CD4-positive, CD25-positive, alpha-beta regulatory T cell (primary cell): ENCODE data around the gene FKBP5. TPM values are rescaled to one million over a fixed set of nuclear protein-coding genes. Genes with fewer than 3 reads are reported as not detected.
"Not testable (repeated sequence)": the region's sequence is repeated elsewhere in the genome, so short reads cannot be mapped to it uniquely, and the experiment has no call there.

Experiments
- ATAC-seq, 2 donors: fragments of 150-1000 bp; cut with Tn5 transposase; one replicate each; pipeline ENCODE4 v1.10.0; 2021; ENCODE audit warnings: low read depth in 2 of 2, moderate number of reproducible peaks in 2 of 2, moderate library complexity in 1 of 2
- DNase-seq, 3 donors: peaks; one replicate each; pipeline versions ENCODE4 v3.0.0 to v3.0.0-alpha.2; 2012 to 2022; ENCODE audit warnings: mixed read lengths in 1 of 3
- H3K27ac ChIP-seq: one replicate; pipeline ENCODE4 v1.7.0; 2013; ENCODE audit warnings: mild to moderate bottlenecking, low read length; ENCODE audit not compliant: insufficient read depth, poor library complexity, severe bottlenecking
- H3K27me3 ChIP-seq: one replicate; pipeline ENCODE4 v1.7.0; 2013; ENCODE audit warnings: low read length; ENCODE audit not compliant: control insufficient read depth, insufficient read depth
- H3K36me3 ChIP-seq: one replicate; pipeline ENCODE4 v1.7.0; 2013; ENCODE audit warnings: mild to moderate bottlenecking, low read length, moderate library complexity; ENCODE audit not compliant: control insufficient read depth, insufficient read depth
- H3K4me1 ChIP-seq: 2 replicates; pipeline ENCODE4 v1.7.0; 2013; ENCODE audit warnings: mild to moderate bottlenecking, low read length; ENCODE audit not compliant: insufficient read depth, control insufficient read depth, poor library complexity, severe bottlenecking
- H3K4me3 ChIP-seq: one replicate; pipeline ENCODE4 v1.7.0; 2013; ENCODE audit warnings: low read depth, mild to moderate bottlenecking, low read length, moderate library complexity
- H3K9me3 ChIP-seq, 2 experiments: 1 replicate in 1 of 2; 2 replicates in 1 of 2; pipeline ENCODE4 v1.7.0; 2013; ENCODE audit warnings: low read length in 2 of 2, mild to moderate bottlenecking in 1 of 2, moderate library complexity in 1 of 2; ENCODE audit not compliant: control insufficient read depth in 2 of 2
- H3K27ac Mint-ChIP-seq, 3 donors: one replicate each; pipeline ENCODE4 v1.8.0; 2020 to 2022; ENCODE audit warnings: mild to moderate bottlenecking in 3 of 3, mixed read lengths in 3 of 3, moderate library complexity in 2 of 3
- H3K27me3 Mint-ChIP-seq: one replicate; pipeline ENCODE4 v1.8.0; 2022; ENCODE audit warnings: mild to moderate bottlenecking, mixed read lengths
- H3K36me3 Mint-ChIP-seq: one replicate; pipeline ENCODE4 v1.8.0; 2020; ENCODE audit warnings: mixed read lengths
- H3K4me1 Mint-ChIP-seq, 4 donors: one replicate each; pipeline ENCODE4 v1.8.0; 2020 to 2022; ENCODE audit warnings: mixed read lengths in 4 of 4, mild to moderate bottlenecking in 1 of 4
- H3K4me3 Mint-ChIP-seq, 4 donors: one replicate each; pipeline ENCODE4 v1.8.0; 2020 to 2022; ENCODE audit warnings: mild to moderate bottlenecking in 4 of 4, mixed read lengths in 4 of 4, moderate library complexity in 3 of 4
- H3K9me3 Mint-ChIP-seq, 7 donors: one replicate each; pipeline ENCODE4 v1.8.0; 2020 to 2022; ENCODE audit warnings: mixed read lengths in 7 of 7, mild to moderate bottlenecking in 3 of 7, moderate library complexity in 2 of 7
- polyA plus RNA-seq, 4 donors: library from polyadenylated mRNA; unstranded; fragments of 300-500 nt; fragmentation: Illumina TruSeq; gene quantifications; one replicate each; pipeline ENCODE4 v1.2.3, GENCODE V29; 2021
- total RNA-seq: library from RNA; stranded (reverse); gene quantifications from one replicate; pipeline ENCODE4 v1.2.3, GENCODE V29; 2022

FKBP5 gene
- total and polyA plus RNA-seq, 5 donors from 2014 or later, result 27.5 to 157 (median 71.0) TPM

DNA sequence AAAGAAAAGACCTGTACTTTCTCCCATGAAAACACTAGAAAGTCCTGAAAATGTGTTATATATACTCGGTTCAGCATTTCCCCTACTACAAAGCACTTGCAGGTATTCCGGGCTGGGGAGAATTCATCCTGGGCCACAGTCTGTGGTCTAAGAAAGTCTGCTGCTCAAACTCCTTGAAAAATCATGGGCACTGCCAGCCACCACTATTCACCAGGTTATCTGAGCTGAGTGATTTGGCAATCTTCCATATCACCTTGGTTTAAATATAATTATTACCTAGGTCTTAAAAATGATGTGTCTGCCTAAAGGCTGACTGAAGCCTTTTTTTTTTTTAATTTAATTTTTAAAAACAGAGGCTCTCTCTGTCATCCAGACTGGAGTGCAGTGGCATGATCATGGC lies 11.3 kb downstream of the FKBP5 start:
- H3K36me3 Mint-ChIP-seq, result peaks cover 7% of the 10 kb centered on the region
- peak overlapping the region in 1 of 4 donors; percentile 30 for H3K4me3 Mint-ChIP-seq
- Histone ChIP-seq H3K4me3 (peak overlapping the region; percentile 33), H3K9me3 (no peaks in the 10 kb centered on the region), H3K36me3 (peaks cover 13% of the 10 kb centered on the region), H3K27ac (no peak overlapping the region), H3K4me1 (peaks cover 13% of the 10 kb centered on the region), H3K27me3 (no peaks in the 10 kb centered on the region)
- H3K9me3 Mint-ChIP-seq, result peaks cover 0 to 1% (median 0%) of the 10 kb centered on the region in 7 donors
- H3K27ac Mint-ChIP-seq, result peak overlapping the region in 1 of 3 donors; percentile 39
- ATAC-seq (no peak), DNase-seq (no peak)
- peaks cover 29 to 89% (median 62%) of the 10 kb centered on the region in 4 donors for H3K4me1 Mint-ChIP-seq
- no peaks in the 10 kb centered on the region for H3K27me3 Mint-ChIP-seq

DNA sequence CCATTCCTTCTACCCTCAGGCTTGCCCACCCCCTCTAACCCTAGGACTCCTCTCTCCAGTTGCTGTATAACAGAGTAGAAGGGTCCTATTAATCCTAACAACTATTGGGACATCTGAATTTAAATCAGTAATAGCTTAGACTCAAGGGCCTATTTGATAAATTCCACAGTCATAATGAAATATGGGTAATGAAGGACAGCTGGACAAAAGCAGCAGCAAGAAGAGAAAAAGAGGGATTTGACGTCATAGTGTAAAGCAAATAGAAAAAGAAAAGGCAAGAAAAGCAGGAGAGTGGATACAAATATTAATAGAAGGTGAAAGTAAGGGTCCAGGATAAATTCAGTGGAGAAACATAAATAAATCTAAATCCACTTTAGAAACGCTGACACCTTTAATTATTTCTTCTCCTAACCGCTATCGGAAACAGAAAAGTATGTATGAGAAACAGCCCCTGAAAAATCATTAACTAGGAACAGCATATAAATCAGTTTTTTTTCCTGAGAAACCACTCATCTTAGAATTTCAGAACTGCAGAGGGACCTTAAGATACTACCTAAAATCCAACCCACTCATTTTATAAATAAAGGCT lies 12.8 kb downstream of the FKBP5 start:
- Histone ChIP-seq H3K36me3 (peaks cover 13% of the 10 kb centered on the region), H3K9me3 (no peaks in the 10 kb centered on the region), H3K27ac (no peak overlapping the region), H3K4me3 (no peak overlapping the region), H3K4me1 (peaks cover 15% of the 10 kb centered on the region), H3K27me3 (no peaks in the 10 kb centered on the region)
- DNase-seq (no peak), ATAC-seq (no peak)
- Mint-ChIP-seq H3K27me3 (no peaks in the 10 kb centered on the region), H3K4me3 (no peak overlapping the region), H3K4me1 (peaks cover 29 to 82% (median 54%) of the 10 kb centered on the region in 4 donors), H3K36me3 (peaks cover 7% of the 10 kb centered on the region), H3K9me3 (peaks cover 0 to 1% (median 0%) of the 10 kb centered on the region in 7 donors), H3K27ac (peak overlapping the region; percentile 42 to 76 (median 58))

DNA sequence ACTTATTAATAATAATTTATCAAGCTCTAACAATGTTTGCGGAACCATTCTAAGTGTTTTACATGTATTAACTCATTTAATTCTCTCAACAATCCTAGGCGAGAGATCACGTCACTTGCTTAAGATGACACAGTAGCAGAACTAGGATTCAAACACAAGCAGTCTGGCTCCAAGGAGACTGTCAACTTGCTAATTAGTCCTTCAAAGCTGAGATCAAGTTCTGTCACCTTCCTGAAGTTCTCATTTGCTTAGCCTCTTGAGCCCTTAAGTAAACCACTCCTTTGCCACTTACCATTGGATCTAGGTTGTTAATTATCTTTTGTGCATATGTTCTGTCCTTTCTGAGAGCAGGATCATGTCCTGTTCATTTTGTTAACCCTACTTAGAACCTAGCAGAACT lies 14.1 kb downstream of the FKBP5 start:
- Histone ChIP-seq H3K9me3 (no peaks in the 10 kb centered on the region), H3K36me3 (peaks cover 10% of the 10 kb centered on the region), H3K4me1 (peaks cover 20% of the 10 kb centered on the region), H3K4me3 (no peak overlapping the region), H3K27ac (no peak overlapping the region), H3K27me3 (no peaks in the 10 kb centered on the region)
- Mint-ChIP-seq H3K4me1 (peaks cover 29 to 83% (median 54%) of the 10 kb centered on the region in 4 donors), H3K36me3 (peaks cover 7% of the 10 kb centered on the region), H3K9me3 (peaks cover 0 to 1% (median 0%) of the 10 kb centered on the region in 7 donors), H3K4me3 (peak overlapping the region in 2 of 4 donors; percentile 11 to 30), H3K27me3 (no peaks in the 10 kb centered on the region), H3K27ac (peak overlapping the region; percentile 3 to 58 (median 37))
- ATAC-seq (no peak), DNase-seq (no peak)

DNA sequence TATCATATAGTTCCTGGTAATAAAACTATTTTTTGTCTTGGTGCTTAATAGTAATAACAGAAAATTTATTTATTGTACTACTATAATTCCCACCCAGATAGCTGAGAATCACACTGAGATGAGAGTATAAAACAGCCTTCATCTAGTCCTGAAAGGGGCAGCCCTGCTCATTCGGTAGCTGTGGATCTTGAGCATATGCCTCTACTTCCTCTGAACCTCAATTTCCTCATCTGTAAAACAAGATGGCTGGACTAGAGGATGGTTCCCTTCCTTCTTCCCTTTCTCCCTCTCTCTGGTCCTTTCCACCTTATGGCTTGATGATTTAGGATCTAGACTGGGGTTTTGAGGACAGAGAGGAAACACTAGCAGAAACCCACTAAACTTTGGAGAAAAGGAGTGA lies 15.0 kb downstream of the FKBP5 start:
- Histone ChIP-seq H3K27me3 (no peaks in the 10 kb centered on the region), H3K27ac (peak overlapping the region; percentile 52), H3K4me1 (peaks cover 28% of the 10 kb centered on the region), H3K9me3 (no peaks in the 10 kb centered on the region), H3K36me3 (peaks cover 2% of the 10 kb centered on the region), H3K4me3 (peak overlapping the region; percentile 20)
- DNase-seq, result peak in 1 of 3 donors; percentile 21
- peak overlapping the region; percentile 37 to 58 (median 57) for H3K27ac Mint-ChIP-seq
- H3K36me3 Mint-ChIP-seq, result no peaks in the 10 kb centered on the region
- H3K27me3 Mint-ChIP-seq, result no peaks in the 10 kb centered on the region
- peak overlapping the region in 2 of 4 donors; percentile 5 to 17 for H3K4me3 Mint-ChIP-seq
- H3K9me3 Mint-ChIP-seq, result no peaks in the 10 kb centered on the region
- ATAC-seq, result no peak
- H3K4me1 Mint-ChIP-seq, result peaks cover 37 to 84% (median 55%) of the 10 kb centered on the region in 4 donors

DNA sequence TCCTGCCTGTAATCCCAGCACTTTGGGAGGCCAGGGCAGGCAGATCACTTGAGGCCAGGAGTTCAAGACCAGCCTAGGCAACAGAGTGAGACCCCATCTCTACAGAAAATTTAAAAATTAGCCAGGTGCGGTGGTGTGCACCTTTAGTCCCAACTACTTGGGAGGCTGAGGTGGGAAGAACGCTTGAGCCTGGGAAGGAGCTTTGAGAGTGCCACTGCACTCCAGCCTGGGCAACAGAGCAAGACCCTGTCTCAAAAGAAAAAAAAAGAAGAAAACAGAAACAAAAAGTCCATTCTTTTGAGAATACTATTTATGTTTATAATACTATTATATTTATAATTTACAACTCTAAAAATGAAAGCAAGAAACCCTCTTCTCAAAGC lies 15.4 kb downstream of the FKBP5 start:
- DNase-seq, H3K9me3 ChIP-seq, ATAC-seq, H3K27me3 Mint-ChIP-seq, H3K4me3 ChIP-seq, H3K36me3 ChIP-seq, H3K4me3 Mint-ChIP-seq, H3K9me3 Mint-ChIP-seq, H3K27me3 ChIP-seq, H3K36me3 Mint-ChIP-seq: not testable (repeated sequence)
- peak overlapping the region; percentile 31 to 65 (median 58) for H3K27ac Mint-ChIP-seq
- peaks cover 33 to 84% (median 57%) of the 10 kb centered on the region in 4 donors for H3K4me1 Mint-ChIP-seq
- peak overlapping the region; percentile 14 for H3K27ac ChIP-seq
- peaks cover 33% of the 10 kb centered on the region for H3K4me1 ChIP-seq

DNA sequence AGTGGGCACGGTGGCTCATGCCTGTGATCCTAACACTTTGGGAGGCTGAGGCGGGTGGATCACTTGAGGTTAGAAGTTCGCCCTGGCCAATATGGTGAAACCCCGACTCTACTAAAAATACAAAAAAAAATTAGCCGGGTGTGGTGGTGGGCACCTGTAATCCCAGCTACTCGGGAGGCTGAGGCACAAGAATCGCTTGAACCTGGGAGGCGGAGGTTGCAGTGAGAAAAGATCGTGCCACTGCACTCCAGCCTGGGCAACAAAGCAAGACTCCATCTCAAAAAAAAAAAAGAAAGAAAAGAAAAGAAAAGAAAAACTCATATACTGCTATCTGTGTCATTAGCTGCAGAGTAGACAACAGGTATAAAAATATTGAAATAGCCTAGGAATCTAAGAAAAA lies 18.3 kb downstream of the FKBP5 start:
- ATAC-seq, H3K27me3 Mint-ChIP-seq, H3K36me3 ChIP-seq, H3K36me3 Mint-ChIP-seq, DNase-seq, H3K27me3 ChIP-seq, H3K9me3 Mint-ChIP-seq, H3K9me3 ChIP-seq: not testable (repeated sequence)
- H3K27ac Mint-ChIP-seq, result peak overlapping the region in 1 of 3 donors; percentile 26
- Histone ChIP-seq H3K4me3 (peak overlapping the region; percentile 80), H3K27ac (peak overlapping the region; percentile 47), H3K4me1 (peaks cover 55% of the 10 kb centered on the region)
- H3K4me1 Mint-ChIP-seq, result peaks cover 10 to 77% (median 41%) of the 10 kb centered on the region in 4 donors
- peak overlapping the region in 2 of 4 donors; percentile 21 to 28 for H3K4me3 Mint-ChIP-seq

DNA sequence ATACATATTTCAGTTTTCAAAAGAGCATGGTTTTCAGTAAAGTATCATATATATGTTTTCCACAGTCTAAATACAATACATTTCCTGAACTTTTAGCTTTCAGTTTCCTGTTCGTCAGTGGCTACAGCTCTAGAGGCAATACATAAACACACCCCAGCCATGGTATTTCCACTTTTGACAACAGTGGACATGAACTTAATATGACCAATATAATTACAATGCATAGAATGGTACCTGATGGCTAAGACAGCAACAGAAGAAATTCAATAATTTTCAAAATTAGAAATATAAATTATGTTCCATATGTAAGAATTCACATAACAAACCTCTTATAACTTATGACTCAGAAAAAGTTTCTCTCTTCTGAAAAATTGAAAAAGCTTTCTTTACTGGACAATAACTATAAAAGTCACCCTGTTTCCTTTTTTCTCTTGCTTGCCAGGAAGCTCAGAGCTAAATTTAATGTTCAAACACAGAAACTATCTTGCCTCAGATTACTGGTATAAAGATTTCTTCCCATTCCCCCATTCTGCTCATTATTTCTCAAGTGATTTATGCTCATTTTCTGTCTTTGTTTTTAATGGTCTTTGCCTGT lies 19.2 kb downstream of the FKBP5 start:
- H3K9me3 ChIP-seq, result no peaks in the 10 kb centered on the region
- Mint-ChIP-seq H3K4me3 (peak overlapping the region; percentile 73 to 91 (median 77)), H3K27me3 (no peaks in the 10 kb centered on the region), H3K36me3 (no peaks in the 10 kb centered on the region), H3K9me3 (no peaks in the 10 kb centered on the region), H3K4me1 (peaks cover 8 to 68% (median 35%) of the 10 kb centered on the region in 4 donors), H3K27ac (peak overlapping the region; percentile 66 to 90 (median 78))
- H3K27me3 ChIP-seq, result no peaks in the 10 kb centered on the region
- peak overlapping the region; percentile 80 for H3K4me3 ChIP-seq
- DNase-seq (peak in 1 of 3 donors; percentile 59), ATAC-seq (peak in 1 of 2 donors; percentile 21)
- no peaks in the 10 kb centered on the region for H3K36me3 ChIP-seq
- peak overlapping the region; percentile 69 for H3K27ac ChIP-seq
- peaks cover 61% of the 10 kb centered on the region for H3K4me1 ChIP-seq
